Body of pancreas (tissue), 4 donors: ENCODE data around the gene UBE3B.

Experiments
- CTCF ChIP-seq, 7 experiments: fragments of 450-650 bp in 4 of 7; fragments of 200-600 bp in 3 of 7; sonication (generic) in 3 of 7; IDR thresholded peaks; one replicate each; pipeline ENCODE4 v1.5.1; 2016 to 2019; ENCODE audit warnings: antibody characterized with exemption in 7 of 7
- POLR2A ChIP-seq, 3 donors: fragments of 450-650 bp; IDR thresholded peaks; one replicate each; pipeline ENCODE4 v1.6.1; 2016; ENCODE audit warnings: antibody characterized with exemption in 3 of 3, mild to moderate bottlenecking in 2 of 3

- no peak for TF ChIP-seq CTCF (IDR thresholded peaks at IDR 0.05)
- TF ChIP-seq POLR2A (IDR thresholded peaks at IDR 0.05): no peak
Measured at GRCh38 chr12:109559601-109560000, 82.2 kb downstream of the UBE3B start.
